ENCODE measurements around the gene PLEKHG3.
A peak's percentile ranks its signal among the peaks of the same experiment; 100 is the strongest.

PLEKHG3 gene

GRCh38 chr14:64726585-64726890 is 22.3 kb downstream of the PLEKHG3 start:
- Histone ChIP-seq H3K36me3 (replicated peaks) (peaks cover 7% of the 10 kb centered on the region), H3K27me3 (replicated peaks) (no peaks in the 10 kb centered on the region), H3K4me3 (ENCODE audit: low read depth, low read length) (no peak overlapping the region), H3K27ac (no peak overlapping the region)
- TF ChIP-seq, protein P1, sequence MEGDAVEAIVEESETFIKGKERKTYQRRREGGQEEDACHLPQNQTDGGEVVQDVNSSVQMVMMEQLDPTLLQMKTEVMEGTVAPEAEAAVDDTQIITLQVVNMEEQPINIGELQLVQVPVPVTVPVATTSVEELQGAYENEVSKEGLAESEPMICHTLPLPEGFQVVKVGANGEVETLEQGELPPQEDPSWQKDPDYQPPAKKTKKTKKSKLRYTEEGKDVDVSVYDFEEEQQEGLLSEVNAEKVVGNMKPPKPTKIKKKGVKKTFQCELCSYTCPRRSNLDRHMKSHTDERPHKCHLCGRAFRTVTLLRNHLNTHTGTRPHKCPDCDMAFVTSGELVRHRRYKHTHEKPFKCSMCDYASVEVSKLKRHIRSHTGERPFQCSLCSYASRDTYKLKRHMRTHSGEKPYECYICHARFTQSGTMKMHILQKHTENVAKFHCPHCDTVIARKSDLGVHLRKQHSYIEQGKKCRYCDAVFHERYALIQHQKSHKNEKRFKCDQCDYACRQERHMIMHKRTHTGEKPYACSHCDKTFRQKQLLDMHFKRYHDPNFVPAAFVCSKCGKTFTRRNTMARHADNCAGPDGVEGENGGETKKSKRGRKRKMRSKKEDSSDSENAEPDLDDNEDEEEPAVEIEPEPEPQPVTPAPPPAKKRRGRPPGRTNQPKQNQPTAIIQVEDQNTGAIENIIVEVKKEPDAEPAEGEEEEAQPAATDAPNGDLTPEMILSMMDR (IDR thresholded peaks at IDR 0.05; ENCODE audit: low read depth, low read length, missing control alignments), result no peak
- peak; percentile 60 for DNase-seq
- in situ Hi-C loops (cut with HindIII; ENCODE audit: low pct_ligation_motif_present, low sequenced_read_pairs), result no loop called here

DNA sequence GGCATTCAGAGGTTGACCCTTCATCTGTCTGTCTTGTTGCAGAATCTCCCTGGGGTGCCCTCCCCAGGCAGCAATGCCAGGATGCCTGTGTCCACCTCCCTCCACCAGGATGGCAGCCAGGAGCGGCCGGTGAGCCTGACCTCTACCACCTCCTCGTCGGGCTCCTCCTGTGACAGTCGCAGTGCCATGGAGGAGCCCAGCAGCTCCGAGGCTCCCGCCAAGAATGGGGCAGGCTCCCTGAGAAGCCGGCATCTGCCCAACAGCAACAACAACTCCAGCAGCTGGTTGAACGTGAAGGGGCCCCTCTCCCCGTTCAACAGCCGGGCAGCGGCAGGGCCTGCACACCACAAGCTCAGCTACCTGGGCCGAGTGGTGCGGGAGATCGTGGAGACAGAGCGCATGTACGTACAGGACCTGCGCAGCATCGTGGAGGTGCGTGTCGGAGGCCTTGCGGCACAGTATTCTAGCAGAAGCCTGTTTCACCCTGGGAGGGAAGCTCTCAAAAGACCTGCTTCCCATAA is 23.4 kb downstream of the PLEKHG3 start:
- TF ChIP-seq, protein P1 (IDR thresholded peaks at IDR 0.05; ENCODE audit: low read depth, low read length, missing control alignments), result no peak
- in situ Hi-C loops (cut with HindIII; ENCODE audit: low pct_ligation_motif_present, low sequenced_read_pairs), result no loop called here
- Histone ChIP-seq H3K36me3 (replicated peaks) (peaks cover 15% of the 10 kb centered on the region), H3K27ac (no peak overlapping the region), H3K4me3 (ENCODE audit: low read depth, low read length) (no peak overlapping the region), H3K27me3 (replicated peaks) (no peaks in the 10 kb centered on the region)
- DNase-seq, result no peak

- Histone ChIP-seq H3K4me3 (ENCODE audit: low read depth, low read length) (no peak overlapping the region), H3K36me3 (replicated peaks) (peaks cover 18% of the 10 kb centered on the region), H3K27me3 (replicated peaks) (no peaks in the 10 kb centered on the region), H3K27ac (no peak overlapping the region)
- in situ Hi-C loops (cut with HindIII; ENCODE audit: low pct_ligation_motif_present, low sequenced_read_pairs), result no loop called here
- no peak for DNase-seq
- TF ChIP-seq, protein P1 (IDR thresholded peaks at IDR 0.05; ENCODE audit: low read depth, low read length, missing control alignments), result no peak
These were observed 23.9 kb downstream of the PLEKHG3 start for GRCh38 chr14:64728106-64728505.

- Histone ChIP-seq H3K36me3 (replicated peaks) (peaks cover 19% of the 10 kb centered on the region), H3K4me3 (ENCODE audit: low read depth, low read length) (no peak overlapping the region), H3K27ac (no peak overlapping the region), H3K27me3 (replicated peaks) (no peaks in the 10 kb centered on the region)
- TF ChIP-seq, protein P1 (IDR thresholded peaks at IDR 0.05; ENCODE audit: low read depth, low read length, missing control alignments), result no peak
- in situ Hi-C loops (cut with HindIII; ENCODE audit: low pct_ligation_motif_present, low sequenced_read_pairs), result no loop called here
- DNase-seq, result no peak
These were observed 24.6 kb downstream of the PLEKHG3 start for GRCh38 chr14:64728856-64729255.

- peaks cover 19% of the 10 kb centered on the region for H3K36me3 ChIP-seq (replicated peaks)
- in situ Hi-C loops (cut with HindIII; ENCODE audit: low pct_ligation_motif_present, low sequenced_read_pairs), result no loop called here
- no peak overlapping the region for H3K4me3 ChIP-seq (ENCODE audit: low read depth, low read length)
- no peak overlapping the region for H3K27ac ChIP-seq
- no peaks in the 10 kb centered on the region for H3K27me3 ChIP-seq (replicated peaks)
- no peak for DNase-seq
- TF ChIP-seq, protein P1 (IDR thresholded peaks at IDR 0.05; ENCODE audit: low read depth, low read length, missing control alignments), result no peak
These were observed 25.3 kb downstream of the PLEKHG3 start for GRCh38 chr14:64729386-64730060.

- in situ Hi-C loops (cut with HindIII; ENCODE audit: low pct_ligation_motif_present, low sequenced_read_pairs), result no loop called here
- Histone ChIP-seq H3K27me3 (replicated peaks) (no peaks in the 10 kb centered on the region), H3K27ac (no peak overlapping the region), H3K4me3 (ENCODE audit: low read depth, low read length) (no peak overlapping the region), H3K36me3 (replicated peaks) (peaks cover 19% of the 10 kb centered on the region)
- no peak for DNase-seq
- TF ChIP-seq, protein P1 (IDR thresholded peaks at IDR 0.05; ENCODE audit: low read depth, low read length, missing control alignments), result no peak
These were observed 25.8 kb downstream of the PLEKHG3 start for GRCh38 chr14:64730061-64730440.

Measured in brain microvascular endothelial cell (primary cell).